ENCODE results near the gene STRBP. TPM values are rescaled to one million over a fixed set of nuclear protein-coding genes. Genes with fewer than 3 reads are reported as not detected.

STRBP gene
- total and polyA plus RNA-seq, 2 of the 8 experiments (the other 6 are each of a cell fraction or from before 2014, with no cell fraction given) = 29.7 to 105 TPM

GRCh38 chr9:123135430-123135829 lies 133.0 kb downstream of the STRBP start (continued):
- no peak for TF ChIP-seq CHD7 (IDR thresholded peaks at IDR 0.05; ENCODE audit: insufficient replicate concordance, low read length)
- TF ChIP-seq POU5F1 (IDR thresholded peaks at IDR 0.05; ENCODE audit: low read depth, low read length) = no peak
- no peak for TF ChIP-seq BRCA1 (IDR thresholded peaks at IDR 0.05; ENCODE audit: low read depth, low read length)
- no peak for TF ChIP-seq ATF2 (IDR thresholded peaks at IDR 0.05; ENCODE audit: low read length)
- no peak for TF ChIP-seq SIRT6 (IDR thresholded peaks at IDR 0.05; ENCODE audit: low read length)
- TF ChIP-seq SRF (IDR thresholded peaks at IDR 0.05; ENCODE audit: low read depth, low read length) = no peak
- TF ChIP-seq CHD2 (IDR thresholded peaks at IDR 0.05; ENCODE audit: low read length) = no peak
- TF ChIP-seq CBX8 (IDR thresholded peaks at IDR 0.05; ENCODE audit: borderline replicate concordance, low read depth, low read length) = no peak

Measured in H1 (cell line).